ENCODE measurements around the gene EDN1.

The EDN1 gene

DNA sequence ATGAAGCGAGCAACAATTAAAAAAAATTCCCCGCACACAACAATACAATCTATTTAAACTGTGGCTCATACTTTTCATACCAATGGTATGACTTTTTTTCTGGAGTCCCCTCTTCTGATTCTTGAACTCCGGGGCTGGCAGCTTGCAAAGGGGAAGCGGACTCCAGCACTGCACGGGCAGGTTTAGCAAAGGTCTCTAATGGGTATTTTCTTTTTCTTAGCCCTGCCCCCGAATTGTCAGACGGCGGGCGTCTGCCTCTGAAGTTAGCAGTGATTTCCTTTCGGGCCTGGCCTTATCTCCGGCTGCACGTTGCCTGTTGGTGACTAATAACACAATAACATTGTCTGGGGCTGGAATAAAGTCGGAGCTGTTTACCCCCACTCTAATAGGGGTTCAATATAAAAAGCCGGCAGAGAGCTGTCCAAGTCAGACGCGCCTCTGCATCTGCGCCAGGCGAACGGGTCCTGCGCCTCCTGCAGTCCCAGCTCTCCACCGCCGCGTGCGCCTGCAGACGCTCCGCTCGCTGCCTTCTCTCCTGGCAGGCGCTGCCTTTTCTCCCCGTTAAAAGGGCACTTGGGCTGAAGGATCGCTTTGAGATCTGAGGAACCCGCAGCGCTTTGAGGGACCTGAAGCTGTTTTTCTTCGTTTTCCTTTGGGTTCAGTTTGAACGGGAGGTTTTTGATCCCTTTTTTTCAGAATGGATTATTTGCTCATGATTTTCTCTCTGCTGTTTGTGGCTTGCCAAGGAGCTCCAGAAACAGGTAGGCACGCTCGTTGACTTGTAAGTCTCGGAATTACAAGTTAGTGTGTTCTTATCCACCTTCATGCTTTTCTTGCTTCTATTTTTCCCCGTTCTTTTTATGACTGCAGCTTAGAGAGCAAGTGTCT is at the start of gene EDN1:
EDN1 (plus strand) TSS at position 429 of the 888 bp plus-strand sequence; CDS start at position 698, 269 bp downstream.
- DNase-seq: peak; percentile 55 to 81

DNA sequence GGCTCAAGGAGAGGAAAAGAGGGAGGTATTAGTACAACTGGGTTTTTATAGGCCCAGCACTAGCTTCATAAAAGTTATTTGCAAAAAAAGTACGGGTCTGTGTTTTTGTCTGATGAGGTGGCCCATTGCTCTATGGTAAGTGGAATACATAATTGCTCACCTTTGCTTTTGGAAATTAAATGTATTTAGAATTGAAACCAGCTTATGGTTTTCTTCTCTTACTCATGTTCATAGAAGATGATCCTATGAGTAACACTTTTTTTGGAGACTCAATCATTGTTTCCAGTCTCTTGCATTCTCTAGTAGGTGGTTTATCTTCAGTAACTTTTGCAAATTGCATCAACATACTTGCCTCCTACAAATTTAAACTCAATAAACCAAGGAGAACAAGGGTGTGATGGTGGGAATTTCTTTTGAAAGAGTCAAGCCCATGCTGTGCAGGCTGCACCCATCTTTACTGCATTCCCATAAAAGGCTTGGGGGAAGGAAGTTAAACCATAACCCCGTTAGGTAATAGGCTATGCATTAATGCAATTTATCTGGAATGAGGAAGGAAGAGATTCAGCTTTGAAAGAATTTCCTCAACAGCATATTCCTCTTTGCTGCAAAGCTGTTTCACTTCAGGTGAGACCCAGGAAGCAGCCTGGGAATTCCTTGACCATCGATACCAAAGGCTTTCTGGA is 48.5 kb upstream of the EDN1 start:
- DNase-seq: no peak

DNA sequence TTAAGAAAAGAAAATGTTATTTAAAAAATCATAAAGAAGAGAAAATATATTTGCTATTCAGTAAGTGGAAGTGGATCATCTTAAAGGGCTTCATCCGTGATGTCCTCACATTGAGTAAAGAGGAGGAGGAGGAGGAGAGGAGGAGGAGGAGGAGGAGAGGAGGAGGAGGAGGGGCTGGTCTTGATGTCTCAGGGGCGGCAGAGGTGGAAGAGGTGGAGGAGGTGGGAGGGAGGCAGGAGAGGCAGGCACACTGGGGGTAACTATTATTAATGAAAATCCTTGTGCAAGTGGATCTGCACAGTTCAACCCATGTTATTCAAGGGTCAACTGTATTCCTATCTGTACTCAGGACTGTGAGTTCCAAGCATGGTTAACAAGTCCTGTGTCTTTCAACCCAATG is 47.0 kb upstream of the EDN1 start:
- no peak for DNase-seq

DNA sequence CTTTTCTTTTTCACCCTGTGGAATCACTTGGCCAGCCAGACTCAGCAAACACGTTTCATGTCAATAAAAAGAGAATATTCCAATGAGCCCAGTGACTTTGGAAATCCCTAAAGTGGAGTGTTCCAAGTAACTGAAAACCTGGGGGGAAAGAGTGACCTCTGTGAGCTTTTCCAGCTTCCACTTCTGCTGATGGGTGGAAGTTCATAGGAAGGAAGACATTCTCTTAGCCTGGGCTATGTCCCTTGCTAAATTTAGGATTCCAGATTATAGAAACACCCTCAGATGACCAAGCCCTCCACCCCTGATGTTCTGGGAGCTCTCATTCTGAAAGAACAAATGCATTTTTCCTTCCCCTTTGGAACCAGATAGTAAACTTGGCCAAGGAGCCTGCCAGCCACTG is 44.8 kb upstream of the EDN1 start:
- no peak for DNase-seq

DNA sequence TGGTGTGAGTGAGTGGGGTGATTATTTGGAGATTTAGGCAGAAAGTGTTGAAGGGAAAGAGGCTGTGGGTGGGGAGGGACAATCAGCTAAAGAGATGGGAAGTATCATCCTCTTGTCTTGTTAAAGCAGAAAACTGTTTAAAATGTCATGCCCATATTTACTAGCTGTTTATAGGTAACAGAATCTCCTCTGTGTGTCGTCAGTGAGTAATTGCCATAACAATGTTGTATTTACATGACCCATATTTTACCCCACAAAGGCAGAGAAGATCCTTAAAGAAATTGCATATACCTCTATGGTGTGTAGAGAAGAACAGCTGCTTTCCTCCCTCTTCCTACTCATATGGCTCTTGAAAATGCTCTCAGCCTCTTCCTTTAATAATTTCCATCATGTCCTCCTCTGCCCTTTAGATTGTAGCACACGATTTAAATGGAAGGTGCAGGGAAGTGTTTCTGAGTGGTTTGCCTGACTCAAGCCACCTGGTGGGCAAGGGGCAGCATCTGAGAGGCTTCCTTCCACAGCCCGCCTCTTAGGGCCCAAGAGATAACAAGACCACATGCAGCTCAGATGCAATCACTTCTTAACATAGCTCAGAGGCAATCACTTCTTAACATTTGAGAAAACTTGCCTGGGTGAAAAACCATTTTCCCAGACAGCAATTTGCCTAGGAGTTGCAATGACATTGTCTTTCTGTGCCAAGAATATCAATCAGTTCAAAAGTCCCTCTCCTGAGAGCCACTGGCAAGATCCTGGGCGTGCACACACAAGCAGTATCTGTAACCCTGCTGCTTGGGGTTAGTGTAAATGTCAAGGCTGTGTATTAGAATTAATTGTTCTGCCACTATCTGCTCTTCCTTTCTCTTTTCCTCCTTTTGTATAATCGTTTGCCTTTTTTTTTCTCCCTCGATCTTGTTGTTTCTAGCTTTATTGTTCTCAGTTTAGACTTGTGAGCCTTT is 44.1 kb upstream of the EDN1 start:
- DNase-seq: no peak

DNA sequence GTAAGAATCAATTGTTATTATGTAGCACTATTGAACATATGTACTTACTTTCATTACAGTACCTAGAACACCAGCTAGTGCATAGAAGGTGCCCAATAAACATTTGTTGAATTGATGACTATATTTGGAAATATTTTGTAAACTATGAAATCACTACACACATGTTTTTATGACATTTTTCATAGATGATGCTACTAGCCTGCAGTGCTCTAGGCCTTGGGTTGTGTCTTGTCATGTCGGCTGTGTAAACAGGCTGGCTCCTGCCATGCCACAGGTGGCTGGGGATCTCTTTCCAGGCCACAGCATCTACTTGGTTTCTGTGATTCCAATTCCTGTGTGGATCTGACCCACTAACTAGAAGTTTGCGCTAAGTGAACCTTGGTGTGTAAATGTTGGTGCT is 43.3 kb upstream of the EDN1 start:
- DNase-seq: no peak

DNA sequence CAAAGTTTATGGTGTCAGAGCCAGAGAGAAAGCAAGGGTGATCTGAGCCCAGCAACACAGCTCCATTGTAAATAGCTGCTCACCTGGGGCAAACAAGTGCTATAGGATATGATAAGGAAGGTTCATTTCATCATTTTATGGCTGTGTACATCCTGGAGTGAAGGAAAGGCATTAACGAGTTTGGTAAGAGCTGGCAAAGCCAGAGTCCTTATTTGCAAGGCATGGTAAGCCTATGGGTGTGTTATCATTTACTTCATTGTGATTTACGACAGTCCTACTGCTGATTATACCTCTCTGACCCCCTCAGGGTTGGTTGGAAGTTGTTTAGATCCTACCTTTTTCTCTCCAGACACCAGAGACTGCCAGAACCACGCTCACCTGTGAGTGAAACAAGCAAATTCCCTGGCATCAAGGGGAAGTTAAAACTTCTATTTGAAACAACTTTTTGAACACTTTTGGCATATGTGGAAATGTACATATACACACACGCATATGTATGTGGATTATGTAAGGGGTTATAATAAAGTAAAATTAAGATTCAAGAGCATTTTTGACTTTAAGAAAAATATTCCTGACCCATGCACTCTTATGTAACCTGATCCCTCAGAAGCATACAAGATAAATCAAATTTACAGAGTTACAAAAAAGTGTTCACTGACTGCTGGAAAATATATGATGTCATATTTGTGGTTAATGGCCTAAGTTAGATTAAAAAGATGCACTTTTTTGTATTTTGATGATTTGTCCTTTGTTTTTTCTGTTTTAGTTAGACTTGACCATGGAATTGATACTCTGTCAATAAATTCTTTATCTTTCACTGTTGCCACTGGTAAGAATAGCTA is 40.4 kb upstream of the EDN1 start:
- no peak for DNase-seq

DNA sequence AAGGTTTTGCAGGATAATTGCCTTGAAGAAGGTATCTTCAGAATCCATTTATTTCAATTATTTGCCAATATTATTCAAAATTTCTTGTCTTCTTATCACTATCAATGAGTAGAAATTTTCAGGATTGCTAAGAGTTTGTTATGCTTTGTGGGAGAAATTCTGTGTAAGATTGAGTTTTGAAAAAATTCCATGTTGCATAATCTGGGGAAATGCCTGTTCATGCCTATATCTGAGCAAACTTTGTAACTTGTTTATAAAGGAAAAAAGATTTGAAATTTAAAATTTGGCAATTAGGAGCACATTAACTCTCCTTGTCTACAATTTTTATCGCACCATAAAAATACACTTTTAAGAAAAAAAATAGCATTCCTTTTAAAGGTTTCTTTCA is 39.8 kb upstream of the EDN1 start:
- DNase-seq: no peak

DNA sequence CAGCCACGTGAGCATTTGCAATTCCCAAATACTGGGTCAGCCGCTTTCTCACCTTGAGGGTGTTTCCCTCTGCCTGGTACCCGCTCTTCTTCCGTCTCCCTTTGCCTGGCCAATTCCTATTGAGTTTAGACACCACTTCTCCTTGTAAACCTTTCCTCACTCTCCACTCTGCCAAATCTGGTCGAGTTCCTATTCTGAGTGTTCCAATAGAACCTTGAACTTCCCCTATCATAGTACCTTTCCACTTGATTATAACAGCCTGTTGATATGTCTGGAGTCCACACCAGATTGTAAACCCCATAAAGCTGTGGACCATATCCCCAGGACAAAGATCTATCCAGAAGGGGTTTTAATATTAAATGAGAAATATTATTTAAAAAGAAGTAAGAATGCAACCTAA is 36.0 kb upstream of the EDN1 start:
- DNase-seq: no peak

DNA sequence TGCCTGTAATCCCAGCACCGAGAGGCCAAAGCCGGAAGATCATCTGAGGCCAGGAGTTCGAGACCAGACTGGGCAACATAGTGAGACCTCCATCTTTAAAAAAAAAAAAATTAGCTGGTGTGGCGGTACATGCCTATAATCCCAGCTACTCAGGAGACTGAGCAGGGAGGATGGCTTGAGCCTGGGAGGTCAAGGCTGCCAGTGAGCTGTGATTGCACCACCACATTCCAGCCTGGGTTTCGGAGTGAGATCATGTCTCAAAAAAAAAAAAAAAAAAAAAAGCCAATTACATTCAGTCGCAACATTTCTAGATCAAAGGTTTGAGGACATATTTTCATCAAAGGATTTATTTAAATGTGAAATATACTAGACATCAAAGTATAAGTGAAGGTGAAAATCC is 32.0 kb upstream of the EDN1 start:
- DNase-seq: no peak

DNA sequence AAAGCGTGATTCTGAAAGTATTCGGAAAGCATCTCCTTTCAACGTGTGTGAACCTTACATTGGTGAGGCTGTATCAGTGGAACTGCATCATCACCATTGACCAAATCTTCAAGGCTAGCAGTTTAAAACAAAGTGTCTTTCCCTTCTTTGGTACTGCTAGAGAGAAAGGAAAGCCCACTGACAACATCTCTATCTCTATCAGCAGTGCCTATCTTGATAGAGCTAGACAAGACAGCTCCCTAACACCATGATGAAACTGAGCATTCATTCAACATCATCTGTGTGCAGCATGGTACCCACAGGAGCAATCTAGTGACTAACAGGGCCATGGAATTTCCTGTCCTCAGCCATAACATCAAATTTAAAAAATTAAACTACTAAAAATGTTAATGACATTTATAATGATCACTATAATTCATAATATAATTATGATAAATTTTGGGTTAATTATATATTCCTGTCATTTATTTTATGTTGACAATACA is 31.5 kb upstream of the EDN1 start:
- no peak for DNase-seq

DNA sequence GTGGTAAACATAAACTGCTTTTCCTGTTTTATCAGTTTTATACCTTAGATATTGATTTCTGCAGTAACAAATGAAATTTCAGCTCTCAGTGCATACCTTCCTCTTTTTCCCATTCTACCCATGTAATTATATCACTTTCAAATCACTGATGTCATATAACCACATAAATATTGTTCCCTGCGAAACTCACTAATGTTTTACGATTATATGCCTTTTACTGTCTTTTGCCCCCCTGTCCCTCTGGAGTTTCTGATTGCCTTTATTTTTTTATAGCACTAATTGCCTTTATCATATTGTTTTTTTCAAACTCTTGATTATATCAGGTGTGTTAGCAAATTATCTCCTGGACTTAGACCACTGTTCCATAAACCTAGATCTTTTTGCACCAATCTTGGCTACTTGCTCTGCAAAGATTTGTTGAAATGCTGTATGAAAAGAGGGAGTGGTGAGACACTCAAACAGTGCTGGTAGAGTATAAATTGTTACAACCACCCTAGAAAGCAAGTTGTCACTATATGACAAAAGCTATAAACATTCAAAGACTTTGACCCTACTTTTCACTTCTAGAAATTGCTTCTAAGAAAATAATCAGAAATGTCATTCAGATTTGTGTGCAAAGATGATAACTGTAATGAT is 29.6 kb upstream of the EDN1 start:
- DNase-seq: no peak

DNA sequence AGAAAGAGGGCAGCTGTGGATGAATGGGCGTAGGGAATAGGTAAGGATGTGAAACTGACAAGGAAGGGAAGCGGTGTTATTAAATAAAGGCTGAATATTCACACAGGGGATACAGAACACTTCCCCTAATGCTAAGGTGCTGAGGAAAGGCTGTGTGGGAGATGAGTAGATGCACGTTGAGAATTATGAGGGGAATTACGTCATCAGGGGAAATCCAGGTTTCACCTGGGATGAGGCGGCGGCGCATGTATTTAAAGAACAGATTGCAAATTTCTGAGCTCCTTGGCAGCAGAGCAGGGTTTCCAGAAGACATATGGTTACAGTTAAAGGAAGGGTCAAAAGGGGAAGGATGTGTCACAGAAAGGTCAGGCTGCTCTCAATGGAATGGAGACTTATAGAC is 28.7 kb upstream of the EDN1 start:
- no peak for DNase-seq

DNA sequence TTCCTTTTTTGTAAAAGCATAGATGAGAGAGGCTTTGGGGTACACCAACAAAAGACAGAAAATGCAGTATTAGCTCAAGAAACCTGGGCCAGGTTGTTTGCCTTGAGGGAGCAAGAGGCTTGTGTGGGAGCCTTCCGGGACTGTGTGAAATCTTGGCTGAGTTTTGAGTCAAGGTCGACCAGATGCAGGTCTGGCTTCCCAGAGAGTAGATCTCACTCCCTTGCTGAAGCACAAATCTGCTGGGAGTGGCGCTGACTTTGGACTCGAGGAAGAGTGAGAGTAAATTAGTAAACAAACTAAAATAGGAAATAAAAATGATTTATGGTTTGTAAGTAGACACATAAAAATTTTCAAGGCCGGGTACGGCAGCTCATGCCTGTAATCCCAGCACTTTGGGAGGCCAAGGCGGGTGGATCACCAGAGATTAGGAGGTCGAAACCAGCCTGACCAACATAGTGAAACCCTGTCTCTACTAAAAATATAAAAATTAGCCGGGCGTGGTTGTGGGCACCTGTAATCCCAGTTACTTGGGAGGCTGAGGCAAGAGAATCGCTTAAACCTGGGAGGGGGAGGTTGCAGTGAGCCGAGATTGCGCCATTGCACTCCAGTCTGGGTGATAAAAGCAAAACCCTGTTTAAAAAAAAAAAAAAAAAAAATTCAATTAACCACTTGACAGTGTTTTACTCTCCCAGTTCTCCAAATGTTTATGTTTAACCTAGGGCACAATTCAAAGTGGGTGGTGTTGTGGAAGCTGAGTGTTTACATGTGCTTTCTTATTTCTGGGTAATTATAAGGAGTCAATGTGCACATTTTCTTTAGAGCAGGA is 27.7 kb upstream of the EDN1 start:
- DNase-seq: no peak

DNA sequence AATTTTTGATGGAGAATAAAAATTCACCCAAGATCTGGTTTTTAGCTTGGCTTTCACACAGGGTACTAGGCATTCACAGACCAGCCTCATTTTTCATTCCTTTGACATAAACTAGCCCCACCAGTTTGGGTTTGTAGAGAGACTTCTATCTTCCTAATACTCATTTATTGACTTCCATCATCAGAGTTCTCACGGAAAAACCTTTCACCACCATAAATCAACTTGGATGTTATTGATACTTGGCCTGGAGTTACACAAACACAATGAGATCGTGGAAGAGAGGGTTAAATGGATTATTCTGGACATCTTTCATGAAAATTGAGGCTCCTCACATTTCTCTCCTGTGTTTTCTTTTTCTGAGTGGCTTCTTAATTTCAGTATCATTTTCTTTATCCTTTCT is 26.8 kb upstream of the EDN1 start:
- no peak for DNase-seq

DNA sequence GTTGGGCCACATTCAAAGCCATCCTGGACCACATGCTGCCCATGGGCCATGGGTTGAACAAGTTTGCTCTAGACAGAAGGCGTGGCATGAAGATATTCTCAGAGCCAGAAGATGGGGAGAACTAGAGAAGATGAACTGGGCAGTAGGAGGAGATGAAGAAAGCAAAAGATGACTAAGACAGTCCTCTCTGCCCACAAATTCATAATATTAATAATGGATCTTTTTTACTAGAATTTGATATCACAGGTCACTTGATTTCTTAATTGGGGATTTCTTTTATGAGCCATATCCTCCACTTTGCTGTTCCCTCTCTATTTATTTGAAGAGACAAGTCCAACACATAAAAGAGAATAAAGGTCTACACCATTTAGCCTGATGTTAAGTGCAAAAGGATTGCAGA is 25.5 kb upstream of the EDN1 start:
- no peak for DNase-seq

DNA sequence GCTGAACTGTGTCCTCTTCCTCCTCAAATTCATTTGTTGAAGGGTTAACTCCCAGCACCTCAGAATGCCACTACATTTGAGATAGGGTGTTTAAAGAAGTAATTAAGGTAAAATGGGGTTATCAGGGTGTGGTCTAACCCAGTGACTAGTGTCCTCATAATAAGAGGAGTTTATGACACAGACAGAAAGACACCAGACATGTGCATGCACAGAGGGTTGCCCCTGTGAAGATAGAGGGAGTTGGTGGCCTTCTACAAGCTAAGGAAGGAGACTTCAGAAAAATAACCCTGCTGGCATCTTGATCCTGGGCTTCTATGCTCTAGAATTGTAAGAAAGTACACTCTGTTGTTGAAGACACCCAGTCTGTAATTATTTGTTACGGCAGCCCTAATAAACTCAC is 24.9 kb upstream of the EDN1 start:
- no peak for DNase-seq

DNA sequence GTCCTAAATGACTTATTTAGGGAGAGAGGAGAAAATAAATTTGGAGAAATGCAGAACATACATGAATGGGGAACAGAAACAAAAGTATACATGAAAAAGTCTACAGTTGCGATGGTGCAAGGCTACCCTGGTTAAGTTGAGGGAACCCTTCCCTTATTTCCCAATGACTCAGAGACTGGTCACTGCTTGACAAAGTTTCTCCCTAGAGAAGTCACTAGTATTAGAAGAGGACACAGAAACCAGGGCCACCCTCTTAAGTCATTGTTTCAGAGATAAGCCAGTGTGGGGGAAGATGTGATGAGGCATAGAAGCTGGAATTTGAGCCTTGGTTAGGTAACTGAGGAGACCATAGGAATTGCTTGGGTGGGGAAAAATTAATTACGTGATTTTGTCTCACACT is 24.4 kb upstream of the EDN1 start:
- no peak for DNase-seq

DNA sequence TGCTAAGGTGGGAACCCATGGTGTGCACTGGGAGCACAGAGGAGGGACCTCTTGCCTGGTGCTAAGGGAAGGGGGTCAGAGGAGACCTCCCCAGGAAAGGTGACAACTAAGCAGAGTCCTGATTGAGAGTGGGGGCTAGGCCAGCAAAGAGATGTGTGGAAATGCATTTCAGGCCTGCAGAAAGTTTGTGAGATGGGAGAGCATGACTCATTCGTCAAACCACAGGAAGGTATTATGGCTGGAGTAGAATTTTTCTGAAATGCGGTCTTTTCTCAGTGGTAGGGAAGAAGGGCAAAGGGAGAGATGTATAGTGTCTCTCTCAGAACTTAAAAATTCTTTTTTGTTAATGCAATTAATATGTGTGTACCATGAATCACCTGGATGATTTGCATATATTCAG is 23.6 kb upstream of the EDN1 start:
- DNase-seq: no peak

DNA sequence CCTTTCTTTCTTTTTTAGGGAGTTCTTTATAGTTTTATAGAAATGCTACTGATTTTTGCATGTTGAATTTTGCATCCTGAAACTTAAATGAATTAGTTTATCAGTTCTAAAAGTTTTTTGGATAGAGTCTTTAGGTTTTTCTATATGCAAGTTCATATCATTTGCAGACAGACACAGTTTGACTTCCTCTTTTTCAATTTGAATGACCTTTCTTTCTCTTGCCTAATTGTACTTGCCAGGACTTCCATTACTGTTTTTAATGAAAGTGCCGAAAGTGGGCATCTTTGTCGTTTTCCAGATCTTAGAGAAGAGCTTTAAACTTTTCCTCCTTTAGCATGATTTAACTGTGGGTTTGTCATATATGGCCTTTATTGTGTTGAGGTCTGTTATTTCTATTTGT is 21.1 kb upstream of the EDN1 start:
- no peak for DNase-seq

All from NCI-H524 (cell line).